HEK293 (cell line): Measurements from ENCODE around the gene KRTAP5-4.

Experiments
- AEBP2 ChIP-seq: fragments of 450-650 bp; formaldehyde crosslinking; IDR thresholded peaks from 2 replicates; pipeline ENCODE4 v1.5.1; 2016; ENCODE audit warnings: missing biosample characterization, missing genetic modification characterization, borderline replicate concordance
- GLI2 ChIP-seq: fragments of 450-650 bp; formaldehyde crosslinking; IDR thresholded peaks from 2 replicates; pipeline ENCODE4; 2017; ENCODE audit warnings: missing biosample characterization, missing genetic modification characterization, low read depth, borderline replicate concordance
- INSM2 ChIP-seq: fragments of 450-650 bp; formaldehyde crosslinking; IDR thresholded peaks from 2 replicates; pipeline ENCODE4 v1.5.1; 2016; ENCODE audit warnings: missing biosample characterization, missing genetic modification characterization
- KLF1 ChIP-seq: fragments of 450-650 bp; formaldehyde crosslinking; IDR thresholded peaks from 2 replicates; pipeline ENCODE4 v1.5.1; 2016; ENCODE audit warnings: missing biosample characterization, missing genetic modification characterization
- PRDM10 ChIP-seq: fragments of 450-650 bp; formaldehyde crosslinking; IDR thresholded peaks from 2 replicates; pipeline ENCODE4 v1.5.1; 2016; ENCODE audit warnings: missing biosample characterization, missing genetic modification characterization
- SCRT1 ChIP-seq: fragments of 450-650 bp; formaldehyde crosslinking; IDR thresholded peaks from 2 replicates; pipeline ENCODE4 v1.5.1; 2016; ENCODE audit warnings: missing biosample characterization, missing genetic modification characterization, borderline replicate concordance
- SP2 ChIP-seq: fragments of 450-650 bp; formaldehyde crosslinking; IDR thresholded peaks from 2 replicates; pipeline ENCODE4 v1.5.1; 2016; ENCODE audit warnings: missing biosample characterization, missing genetic modification characterization
- ZBTB21 ChIP-seq: fragments of 450-650 bp; formaldehyde crosslinking; IDR thresholded peaks from 2 replicates; pipeline ENCODE4 v1.5.1; 2017; ENCODE audit warnings: missing biosample characterization, missing genetic modification characterization
- ZBTB7A ChIP-seq: fragments of 450-650 bp; formaldehyde crosslinking; IDR thresholded peaks from 2 replicates; pipeline ENCODE4 v1.5.1; 2016; ENCODE audit warnings: low read depth, missing biosample characterization, missing genetic modification characterization
- ZFP69B ChIP-seq: fragments of 450-650 bp; formaldehyde crosslinking; IDR thresholded peaks from 2 replicates; pipeline ENCODE4 v1.5.1; 2016; ENCODE audit warnings: missing biosample characterization, missing genetic modification characterization
- ZNF239 ChIP-seq: fragments of 450-650 bp; formaldehyde crosslinking; IDR thresholded peaks from 2 replicates; pipeline ENCODE4 v1.5.1; 2016; ENCODE audit warnings: missing biosample characterization, missing genetic modification characterization
- ZNF24 ChIP-seq: fragments of 450-650 bp; formaldehyde crosslinking; IDR thresholded peaks from 2 replicates; pipeline ENCODE4 v1.5.1; 2016; ENCODE audit warnings: missing biosample characterization, missing genetic modification characterization
- ZNF248 ChIP-seq: fragments of 450-650 bp; formaldehyde crosslinking; IDR thresholded peaks from 2 replicates; pipeline ENCODE4 v1.5.1; 2017; ENCODE audit warnings: missing biosample characterization, missing genetic modification characterization
- ZNF292 ChIP-seq: fragments of 450-650 bp; formaldehyde crosslinking; IDR thresholded peaks from 2 replicates; pipeline ENCODE4 v1.5.1; 2016; ENCODE audit warnings: low read depth, missing biosample characterization, missing genetic modification characterization, borderline replicate concordance
- ZNF324 ChIP-seq: fragments of 450-650 bp; formaldehyde crosslinking; IDR thresholded peaks from 2 replicates; pipeline ENCODE4 v1.5.1; 2016; ENCODE audit warnings: missing biosample characterization, missing genetic modification characterization
- ZNF433 ChIP-seq: fragments of 450-650 bp; formaldehyde crosslinking; IDR thresholded peaks from 2 replicates; pipeline ENCODE4 v1.5.1; 2016; ENCODE audit warnings: missing biosample characterization, missing genetic modification characterization, low read depth
- ZNF514 ChIP-seq: fragments of 450-650 bp; formaldehyde crosslinking; IDR thresholded peaks from 2 replicates; pipeline ENCODE4 v1.5.1; 2016; ENCODE audit warnings: missing biosample characterization, missing genetic modification characterization
- ZNF518A ChIP-seq: fragments of 450-650 bp; formaldehyde crosslinking; conservative IDR thresholded peaks from 2 replicates; pipeline ENCODE4 v1.5.1; 2016; ENCODE audit warnings: low read depth, missing biosample characterization, missing genetic modification characterization
- ZNF521 ChIP-seq: fragments of 450-650 bp; formaldehyde crosslinking; IDR thresholded peaks from 2 replicates; pipeline ENCODE4 v1.5.1; 2017; ENCODE audit warnings: missing biosample characterization, mild to moderate bottlenecking, missing genetic modification characterization
- ZNF544 ChIP-seq: fragments of 450-650 bp; formaldehyde crosslinking; IDR thresholded peaks from 2 replicates; pipeline ENCODE4 v1.5.0; 2017; ENCODE audit warnings: missing biosample characterization, missing genetic modification characterization
- ZNF548 ChIP-seq: fragments of 450-650 bp; formaldehyde crosslinking; IDR thresholded peaks from 2 replicates; pipeline ENCODE4 v1.5.1; 2016; ENCODE audit warnings: missing biosample characterization, missing genetic modification characterization
- ZNF621 ChIP-seq: fragments of 450-650 bp; formaldehyde crosslinking; IDR thresholded peaks from 2 replicates; pipeline ENCODE4 v1.5.1; 2017; ENCODE audit warnings: missing biosample characterization, missing genetic modification characterization
- ZNF677 ChIP-seq: fragments of 450-650 bp; IDR thresholded peaks from 2 replicates; pipeline ENCODE4 v1.5.0; 2018; ENCODE audit warnings: missing biosample characterization, mild to moderate bottlenecking, missing genetic modification characterization, moderate library complexity
- ZNF777 ChIP-seq: fragments of 450-650 bp; formaldehyde crosslinking; IDR thresholded peaks from 2 replicates; pipeline ENCODE4 v1.5.1; 2017; ENCODE audit warnings: missing biosample characterization, missing genetic modification characterization, borderline replicate concordance
- ZNF837 ChIP-seq: fragments of 450-650 bp; formaldehyde crosslinking; IDR thresholded peaks from 2 replicates; pipeline ENCODE4 v1.5.1; 2016; ENCODE audit warnings: missing biosample characterization, missing genetic modification characterization
- ZSCAN18 ChIP-seq: fragments of 450-650 bp; formaldehyde crosslinking; IDR thresholded peaks from 2 replicates; pipeline ENCODE4 v1.5.1; 2016; ENCODE audit warnings: missing biosample characterization, missing genetic modification characterization
- ZXDB ChIP-seq: fragments of 450-650 bp; formaldehyde crosslinking; IDR thresholded peaks from 2 replicates; pipeline ENCODE4 v1.5.1; 2016; ENCODE audit warnings: missing biosample characterization, missing genetic modification characterization

Gene KRTAP5-4

GRCh38 chr11:1573903-1574237 lies 48.1 kb downstream of the KRTAP5-4 start (continued):
- TF ChIP-seq ZFP69B (tag by site-specific recombination), result no peak
- no peak for TF ChIP-seq ZNF677 (tag by site-specific recombination)
- TF ChIP-seq INSM2 (tag by site-specific recombination), result no peak
- TF ChIP-seq ZXDB (tag by site-specific recombination), result no peak
- no peak for TF ChIP-seq AEBP2 (tag by site-specific recombination)
- no peak for TF ChIP-seq ZSCAN18 (tag by site-specific recombination)
- peak; percentile 41; the same call in 1 of the 2 replicates for TF ChIP-seq ZBTB7A (tag by site-specific recombination)
- no peak for TF ChIP-seq ZNF292 (tag by site-specific recombination)
- no peak for TF ChIP-seq ZNF548 (tag by site-specific recombination)
- TF ChIP-seq PRDM10 (tag by site-specific recombination), result peak; percentile 99
- no peak for TF ChIP-seq ZNF521 (tag by site-specific recombination)
- TF ChIP-seq ZNF239 (tag by site-specific recombination), result no peak
- 0 out of 2 replicates have a peak, but pooled peaks have one; percentile 2 for TF ChIP-seq KLF1 (tag by site-specific recombination)
- no peak for TF ChIP-seq ZNF24 (tag by site-specific recombination)
- no peak for TF ChIP-seq ZNF544 (tag by site-specific recombination)
- TF ChIP-seq ZNF514, result no peak
- no peak for TF ChIP-seq ZNF324 (tag by site-specific recombination)
- TF ChIP-seq ZNF433 (tag by site-specific recombination), result no peak
- TF ChIP-seq ZNF621 (tag by site-specific recombination), result no peak
- no peak for TF ChIP-seq ZBTB21 (tag by site-specific recombination)
- TF ChIP-seq ZNF777 (tag by site-specific recombination), result no peak
- no peak for TF ChIP-seq ZNF837
- TF ChIP-seq SP2 (tag by site-specific recombination), result no peak
- no peak for TF ChIP-seq ZNF248
- TF ChIP-seq SCRT1 (tag by site-specific recombination), result no peak
- no peak for TF ChIP-seq GLI2 (tag by site-specific recombination)
- TF ChIP-seq ZNF518A (tag by site-specific recombination), result no peak
